K562 (cell line): Measurements from ENCODE around the gene TAF10. TPM values are rescaled to one million over a fixed set of nuclear protein-coding genes. Genes with fewer than 3 reads are reported as not detected.

Experiments used
- ERF ChIP-seq: fragments of 450-650 bp; formaldehyde crosslinking; IDR thresholded peaks from 2 replicates; pipeline ENCODE4 v1.4.0; 2020; ENCODE audit warnings: mild to moderate bottlenecking, mixed read lengths
- FOXM1 ChIP-seq, 2 experiments: fragments of 450-650 bp in 1 of 2; sonication (generic) in 1 of 2; formaldehyde crosslinking in 1 of 2; IDR thresholded peaks; 2 replicates each; pipeline versions ENCODE4 v1.6.1 to v1.9.0; 2017 to 2022; ENCODE audit warnings: low read depth in 2 of 2, mild to moderate bottlenecking in 2 of 2, missing genetic modification reagents in 1 of 2, moderate library complexity in 1 of 2
- GTF2E2 ChIP-seq: fragments of 200-800 bp; sonication (Bioruptor generic); IDR thresholded peaks from 2 replicates; pipeline ENCODE4 v1.6.1; 2016; ENCODE audit warnings: missing genetic modification characterization, missing compliant biosample characterization
- LCOR ChIP-seq: sonication (generic); formaldehyde crosslinking; IDR thresholded peaks from 2 replicates; pipeline ENCODE4 v1.8.0; 2022; ENCODE audit warnings: mild to moderate bottlenecking, missing genetic modification reagents
- NFATC3 ChIP-seq: fragments of 450-650 bp; IDR thresholded peaks from 2 replicates; pipeline ENCODE4 v1.6.1; 2017; ENCODE audit warnings: mild to moderate bottlenecking
- NONO ChIP-seq, 2 experiments: fragments of 200-400 bp in 1 of 2; fragments of 450-650 bp in 1 of 2; formaldehyde crosslinking in 1 of 2; IDR thresholded peaks; 2 replicates each; pipeline ENCODE4 v1.6.1; 2017; ENCODE audit warnings: low read depth in 2 of 2, mild to moderate bottlenecking in 2 of 2, moderate library complexity in 2 of 2, low read length in 1 of 2
- PCBP2 ChIP-seq: fragments of 200-400 bp; formaldehyde crosslinking; IDR thresholded peaks from 2 replicates; pipeline ENCODE4 v1.6.1; 2018; ENCODE audit warnings: low read length, low read depth, mild to moderate bottlenecking, moderate library complexity; ENCODE audit not compliant: poor library complexity, severe bottlenecking
- PHF20 ChIP-seq: fragments of 450-650 bp; IDR thresholded peaks from 2 replicates; pipeline ENCODE4 v1.6.1; 2018; ENCODE audit not compliant: partially characterized antibody
- PHF8 ChIP-seq: fragments of 200-600 bp; sonication (generic); IDR thresholded peaks from 2 replicates; pipeline ENCODE4 v1.6.1; 2012; ENCODE audit warnings: mixed run types, mild to moderate bottlenecking, inconsistent platforms, low read length, moderate library complexity, borderline replicate concordance
- PPARD ChIP-seq: fragments of 250-450 bp; sonication (Bioruptor Pico); IDR thresholded peaks from 2 replicates; pipeline ENCODE4 v1.8.0; 2022; ENCODE audit warnings: inconsistent platforms, mild to moderate bottlenecking, moderate library complexity
- RB1 ChIP-seq: fragments of 450-650 bp; IDR thresholded peaks from 2 replicates; pipeline ENCODE4 v1.6.1; 2017; ENCODE audit warnings: low read depth, mild to moderate bottlenecking
- RBBP5 ChIP-seq: fragments of 200-600 bp; sonication (generic); IDR thresholded peaks from 2 replicates; pipeline ENCODE4 v1.6.1; 2012; ENCODE audit warnings: borderline replicate concordance, mild to moderate bottlenecking, low read length, control low read depth, inconsistent platforms; ENCODE audit not compliant: insufficient read depth, poor library complexity, severe bottlenecking
- SAFB2 ChIP-seq: fragments of 200-400 bp; formaldehyde crosslinking; IDR thresholded peaks from 2 replicates; pipeline ENCODE4 v1.6.1; 2018; ENCODE audit warnings: borderline replicate concordance, low read length, low read depth, moderate library complexity; ENCODE audit not compliant: severe bottlenecking
- SIN3B ChIP-seq: fragments of 450-650 bp; IDR thresholded peaks from 2 replicates; pipeline ENCODE4 v1.6.1; 2017; ENCODE audit warnings: low read depth, mild to moderate bottlenecking, moderate library complexity
- SRSF3 ChIP-seq: fragments of 200-400 bp; formaldehyde crosslinking; IDR thresholded peaks from 2 replicates; pipeline ENCODE4 v1.6.1; 2016; ENCODE audit warnings: mild to moderate bottlenecking, low read length, moderate library complexity; ENCODE audit not compliant: insufficient read depth
- ZFX ChIP-seq: sonication (generic); formaldehyde crosslinking; IDR thresholded peaks from 2 replicates; pipeline ENCODE4 v1.8.0; 2022; ENCODE audit warnings: mild to moderate bottlenecking, missing genetic modification reagents, moderate library complexity
- ZKSCAN8 ChIP-seq: fragments of 200-800 bp; sonication (Bioruptor generic); IDR thresholded peaks from 2 replicates; pipeline ENCODE4 v1.6.1; 2016; ENCODE audit warnings: missing genetic modification characterization, missing compliant biosample characterization
- ZNF12 ChIP-seq: sonication (generic); formaldehyde crosslinking; IDR thresholded peaks from 2 replicates; pipeline ENCODE4 v1.4.0; 2020; ENCODE audit warnings: mild to moderate bottlenecking, missing genetic modification reagents
- ZNF408 ChIP-seq: fragments of 250-450 bp; sonication (Bioruptor Pico); IDR thresholded peaks from 2 replicates; pipeline ENCODE4 v1.4.0; 2020; ENCODE audit warnings: low read depth, mild to moderate bottlenecking, moderate library complexity
- ZNF780A ChIP-seq: fragments of 250-450 bp; sonication (Bioruptor Pico); IDR thresholded peaks from 2 replicates; pipeline ENCODE4 v1.5.0; 2021; ENCODE audit warnings: mild to moderate bottlenecking
- polyA plus RNA-seq, 8 experiments: library from polyadenylated mRNA; depleted of rRNA in 4 of 8; stranded (reverse) in 5 of 8; unstranded in 3 of 8; fragments of >200 nt; fragmentation: Nextera tagmentation in 2 of 8; fragmentation: Illumina TruSeq in 1 of 8; extraction: Ambion mirVana in 2 of 8; extraction: Trizol in 1 of 8; gene quantifications; 2 replicates each; pipeline versions ENCODE4 v1.2.1 to v1.2.3, GENCODE V29; 2011 to 2014; ENCODE audit warnings: inconsistent platforms in 1 of 8, missing spikeins in 1 of 8
- total RNA-seq, 7 experiments: library from RNA; depleted of rRNA in 6 of 7; stranded (reverse); fragments of >200 nt in 6 of 7; fragmentation: Illumina TruSeq in 2 of 7; extraction: Trizol in 2 of 7; gene quantifications; 2 replicates each; pipeline versions ENCODE4 v1.2.1 to v1.2.3, GENCODE V29; 2011 to 2021; ENCODE audit warnings: low replicate concordance in 1 of 7
- TF ChIP-seq, protein P1 (sequence below), 2 experiments: IDR thresholded peaks; 2 replicates each; pipeline ENCODE4 v1.6.1; 2012; ENCODE audit warnings: improper control_type of control experiment in 2 of 2, low read depth in 2 of 2, low read length in 2 of 2, borderline replicate concordance in 1 of 2
- TF ChIP-seq, protein P2 (sequence below), 2 experiments: fragments of 450-650 bp in 1 of 2; IDR thresholded peaks; 2 replicates each; pipeline ENCODE4 v1.6.1; 2011 to 2017; ENCODE audit warnings: low read depth in 2 of 2, antibody characterized with exemption in 1 of 2, borderline replicate concordance in 1 of 2, low read length in 1 of 2, mild to moderate bottlenecking in 1 of 2, mixed read lengths in 1 of 2; ENCODE audit not compliant: control insufficient read depth in 1 of 2

The TAF10 gene
- total and polyA plus RNA-seq, 9 of the 15 experiments (the other 6 are each of a cell fraction or from before 2014, with no cell fraction given), result 19.5 to 197 (median 121) TPM

DNA sequence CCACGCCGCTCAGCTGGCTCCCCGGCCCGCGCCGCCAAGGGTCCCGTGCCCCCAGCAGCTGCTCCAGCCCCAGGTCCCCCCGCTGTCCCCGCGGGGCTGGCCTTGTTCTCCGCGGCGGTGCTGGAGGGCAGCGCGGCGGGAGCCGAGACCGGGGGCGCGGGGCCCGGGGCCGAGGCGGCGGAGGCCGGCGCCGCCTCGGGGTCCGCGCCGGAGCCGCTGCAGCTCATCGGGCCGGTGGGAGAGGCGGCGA, 128 bp downstream of the TAF10 start (continued):
- TF ChIP-seq GTF2E2, result peak; percentile 59; the same call in 1 of the 2 replicates
- TF ChIP-seq ZNF780A (CRISPR knock-in tag), result no peak
- TF ChIP-seq ZNF12 (CRISPR knock-in tag), result no peak
- peak; percentile 79; the same call in 1 of the 2 replicates for TF ChIP-seq RB1
- TF ChIP-seq PCBP2, result no peak
- TF ChIP-seq ZKSCAN8, result no peak
- TF ChIP-seq FOXM1 (IDR thresholded peaks at IDR 0.05; ENCODE audit: low read depth), result no peak
- no peak for TF ChIP-seq FOXM1 (CRISPR knock-in tag; IDR thresholded peaks at IDR 0.05; ENCODE audit: low read depth)
- TF ChIP-seq PHF20, result no peak
- TF ChIP-seq NFATC3, result no peak
- no peak for TF ChIP-seq SAFB2
- TF ChIP-seq, protein P1, sequence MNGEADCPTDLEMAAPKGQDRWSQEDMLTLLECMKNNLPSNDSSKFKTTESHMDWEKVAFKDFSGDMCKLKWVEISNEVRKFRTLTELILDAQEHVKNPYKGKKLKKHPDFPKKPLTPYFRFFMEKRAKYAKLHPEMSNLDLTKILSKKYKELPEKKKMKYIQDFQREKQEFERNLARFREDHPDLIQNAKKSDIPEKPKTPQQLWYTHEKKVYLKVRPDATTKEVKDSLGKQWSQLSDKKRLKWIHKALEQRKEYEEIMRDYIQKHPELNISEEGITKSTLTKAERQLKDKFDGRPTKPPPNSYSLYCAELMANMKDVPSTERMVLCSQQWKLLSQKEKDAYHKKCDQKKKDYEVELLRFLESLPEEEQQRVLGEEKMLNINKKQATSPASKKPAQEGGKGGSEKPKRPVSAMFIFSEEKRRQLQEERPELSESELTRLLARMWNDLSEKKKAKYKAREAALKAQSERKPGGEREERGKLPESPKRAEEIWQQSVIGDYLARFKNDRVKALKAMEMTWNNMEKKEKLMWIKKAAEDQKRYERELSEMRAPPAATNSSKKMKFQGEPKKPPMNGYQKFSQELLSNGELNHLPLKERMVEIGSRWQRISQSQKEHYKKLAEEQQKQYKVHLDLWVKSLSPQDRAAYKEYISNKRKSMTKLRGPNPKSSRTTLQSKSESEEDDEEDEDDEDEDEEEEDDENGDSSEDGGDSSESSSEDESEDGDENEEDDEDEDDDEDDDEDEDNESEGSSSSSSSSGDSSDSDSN (IDR thresholded peaks at IDR 0.05; ENCODE audit: borderline replicate concordance in 1 of 2, low read depth in 2 of 2, low read length in 2 of 2), result peak in 1 of 2 experiments; percentile 47; a peak in 2 of 4 replicates
- peak; percentile 65 for TF ChIP-seq ZFX (CRISPR knock-in tag)
- peak; percentile 81 for TF ChIP-seq SIN3B
- no peak for TF ChIP-seq PPARD (CRISPR knock-in tag)
- 0 out of 2 replicates have a peak, but pooled peaks have one; percentile 3 for TF ChIP-seq SRSF3
- no peak for TF ChIP-seq LCOR (CRISPR knock-in tag)
- peak; percentile 46 to 75; a peak in 2 of 4 replicates for TF ChIP-seq NONO (IDR thresholded peaks at IDR 0.05; ENCODE audit: low read depth in 2 of 2, low read length in 1 of 2)
- peak; percentile 72; the same call in 1 of the 2 replicates for TF ChIP-seq PHF8
- peak; percentile 32; the same call in 1 of the 2 replicates for TF ChIP-seq ERF (CRISPR knock-in tag)
- TF ChIP-seq, protein P2, sequence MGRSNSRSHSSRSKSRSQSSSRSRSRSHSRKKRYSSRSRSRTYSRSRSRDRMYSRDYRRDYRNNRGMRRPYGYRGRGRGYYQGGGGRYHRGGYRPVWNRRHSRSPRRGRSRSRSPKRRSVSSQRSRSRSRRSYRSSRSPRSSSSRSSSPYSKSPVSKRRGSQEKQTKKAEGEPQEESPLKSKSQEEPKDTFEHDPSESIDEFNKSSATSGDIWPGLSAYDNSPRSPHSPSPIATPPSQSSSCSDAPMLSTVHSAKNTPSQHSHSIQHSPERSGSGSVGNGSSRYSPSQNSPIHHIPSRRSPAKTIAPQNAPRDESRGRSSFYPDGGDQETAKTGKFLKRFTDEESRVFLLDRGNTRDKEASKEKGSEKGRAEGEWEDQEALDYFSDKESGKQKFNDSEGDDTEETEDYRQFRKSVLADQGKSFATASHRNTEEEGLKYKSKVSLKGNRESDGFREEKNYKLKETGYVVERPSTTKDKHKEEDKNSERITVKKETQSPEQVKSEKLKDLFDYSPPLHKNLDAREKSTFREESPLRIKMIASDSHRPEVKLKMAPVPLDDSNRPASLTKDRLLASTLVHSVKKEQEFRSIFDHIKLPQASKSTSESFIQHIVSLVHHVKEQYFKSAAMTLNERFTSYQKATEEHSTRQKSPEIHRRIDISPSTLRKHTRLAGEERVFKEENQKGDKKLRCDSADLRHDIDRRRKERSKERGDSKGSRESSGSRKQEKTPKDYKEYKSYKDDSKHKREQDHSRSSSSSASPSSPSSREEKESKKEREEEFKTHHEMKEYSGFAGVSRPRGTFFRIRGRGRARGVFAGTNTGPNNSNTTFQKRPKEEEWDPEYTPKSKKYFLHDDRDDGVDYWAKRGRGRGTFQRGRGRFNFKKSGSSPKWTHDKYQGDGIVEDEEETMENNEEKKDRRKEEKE (IDR thresholded peaks at IDR 0.05; ENCODE audit: borderline replicate concordance in 1 of 2, control insufficient read depth in 1 of 2, low read depth in 2 of 2, low read length in 1 of 2), result no peak
- no peak for TF ChIP-seq ZNF408 (CRISPR knock-in tag)
- TF ChIP-seq RBBP5, result peak; percentile 80
